Measurements from ENCODE around the gene CYSRT1. TPM values are rescaled to one million over a fixed set of nuclear protein-coding genes. Genes with fewer than 3 reads are reported as not detected.
A peak's percentile ranks its signal among the peaks of the same experiment; 100 is the strongest.

Gene CYSRT1
- total RNA-seq, 3 donors from 2014 or later = not detected

GRCh38 chr9:137234758-137235423, 9.9 kb downstream of the CYSRT1 start:
- ATAC-seq (no peak), DNase-seq (no peak)
- intact Hi-C loops (cut with DNase I, micrococcal nuclease) = loop anchor here (5.0 kb wide), 1 partner anchor 118 kb away; no protein-coding TSS in a partner anchor
- Histone ChIP-seq H3K4me1 (ENCODE audit: low read depth) (peaks cover 43% of the 10 kb centered on the region), H3K4me3 (no peak overlapping the region), H3K36me3 (ENCODE audit: low read depth) (no peaks in the 10 kb centered on the region), H3K9me3 (no peaks in the 10 kb centered on the region)
- no peak for TF ChIP-seq CTCF (IDR thresholded peaks at IDR 0.05)

- intact Hi-C loops (cut with DNase I, micrococcal nuclease) = loop anchor here (5.0 kb wide), 1 partner anchor 118 kb away; no protein-coding TSS in a partner anchor
Measured at GRCh38 chr9:137235424-137236237, 10.7 kb downstream of the CYSRT1 start.

GRCh38 chr9:137236238-137236935, 11.4 kb downstream of the CYSRT1 start:
- Histone ChIP-seq H3K36me3 (ENCODE audit: low read depth) (peaks cover 4% of the 10 kb centered on the region), H3K4me1 (ENCODE audit: low read depth) (peaks cover 46% of the 10 kb centered on the region), H3K9me3 (no peaks in the 10 kb centered on the region), H3K4me3 (no peak overlapping the region)
- TF ChIP-seq CTCF (IDR thresholded peaks at IDR 0.05) = peak; percentile 99
- DNase-seq (peak; percentile 92 to 96 (median 93)), ATAC-seq (peak; percentile 51)
- intact Hi-C loops (cut with DNase I, micrococcal nuclease) = loop anchor here (5.0 kb wide), 1 partner anchor 119 kb away; no protein-coding TSS in a partner anchor

More at GRCh38 chr9:137235424-137236237, 10.7 kb downstream of the CYSRT1 start:
- TF ChIP-seq CTCF (IDR thresholded peaks at IDR 0.05) = no peak
- ATAC-seq (no peak), DNase-seq (peak in 1 of 3 donors; percentile 19)
- peaks cover 41% of the 10 kb centered on the region for H3K4me1 ChIP-seq (ENCODE audit: low read depth)
- no peaks in the 10 kb centered on the region for H3K9me3 ChIP-seq
- no peak overlapping the region for H3K4me3 ChIP-seq
- H3K36me3 ChIP-seq (ENCODE audit: low read depth) = no peaks in the 10 kb centered on the region

GRCh38 chr9:137236936-137237421, 12.0 kb downstream of the CYSRT1 start:
- intact Hi-C loops (cut with DNase I, micrococcal nuclease) = loop anchor here (5.0 kb wide), 1 partner anchor 120 kb away; no protein-coding TSS in a partner anchor

More at GRCh38 chr9:137236936-137237421, 12.0 kb downstream of the CYSRT1 start:
- H3K4me3 ChIP-seq = no peak overlapping the region
- peak in 1 of 3 donors; percentile 23 for DNase-seq
- H3K36me3 ChIP-seq (ENCODE audit: low read depth) = peaks cover 4% of the 10 kb centered on the region
- peaks cover 46% of the 10 kb centered on the region for H3K4me1 ChIP-seq (ENCODE audit: low read depth)
- no peaks in the 10 kb centered on the region for H3K9me3 ChIP-seq
- no peak for TF ChIP-seq CTCF (IDR thresholded peaks at IDR 0.05)
- no peak for ATAC-seq
